ENCODE data around the gene SGK1.

SGK1 gene

GRCh38 chr6:134357022-134357487 lies 39.1 kb upstream of the SGK1 start:
- POLR2A ChIA-PET: no interaction called here

GRCh38 chr6:134356405-134356804 lies 38.5 kb upstream of the SGK1 start:
- H3K4me3 ChIP-seq (ENCODE audit: low read depth, low read length): no peak overlapping the region
- ChIA-PET CTCF (interaction anchor here (0.7 kb wide), 1 partner anchor 135 kb away, joined by 3 read pairs; no protein-coding TSS in a partner anchor), POLR2A (no interaction called here)
- no peaks in the 10 kb centered on the region for H3K4me1 ChIP-seq (ENCODE audit: control insufficient read depth, insufficient read depth, low read length)
- H3K9me3 ChIP-seq (ENCODE audit: control insufficient read depth, insufficient read depth, low read depth, low read length): no peaks in the 10 kb centered on the region
- H3K36me3 ChIP-seq (ENCODE audit: control insufficient read depth in 2 of 2, insufficient read depth in 1 of 2, low read length in 2 of 2): no peaks in the 10 kb centered on the region
- no peak overlapping the region for H3K27ac ChIP-seq (ENCODE audit: extremely low read depth, low read depth, low read length)
- TF ChIP-seq ZNF140 (tag by site-specific recombination; IDR thresholded peaks at IDR 0.05): no peak
- TF ChIP-seq ZBTB44 (tag by site-specific recombination; IDR thresholded peaks at IDR 0.05): no peak
- TF ChIP-seq ZNF843 (tag by site-specific recombination; IDR thresholded peaks at IDR 0.05): no peak
- TF ChIP-seq ZBTB26 (tag by site-specific recombination; optimal IDR thresholded peaks at IDR 0.05): no peak

More at GRCh38 chr6:134357022-134357487, 39.1 kb upstream of the SGK1 start:
- Histone ChIP-seq H3K4me3 (ENCODE audit: low read depth, low read length) (no peak overlapping the region), H3K9me3 (ENCODE audit: control insufficient read depth, insufficient read depth, low read depth, low read length) (no peaks in the 10 kb centered on the region), H3K36me3 (ENCODE audit: control insufficient read depth in 2 of 2, insufficient read depth in 1 of 2, low read length in 2 of 2) (no peaks in the 10 kb centered on the region), H3K4me1 (ENCODE audit: control insufficient read depth, insufficient read depth, low read length) (no peaks in the 10 kb centered on the region), H3K27ac (ENCODE audit: extremely low read depth, low read depth, low read length) (no peak overlapping the region)
- CTCF ChIA-PET: interaction anchor here (0.7 kb wide), 1 partner anchor 135 kb away, joined by 3 read pairs; no protein-coding TSS in a partner anchor
- no peak for TF ChIP-seq ZNF785 (tag by site-specific recombination; IDR thresholded peaks at IDR 0.05)
- no peak for TF ChIP-seq ZNF529 (tag by site-specific recombination; IDR thresholded peaks at IDR 0.05; ENCODE audit: insufficient replicate concordance)
- no peak for TF ChIP-seq ZNF560 (tag by site-specific recombination; IDR thresholded peaks at IDR 0.05; ENCODE audit: borderline replicate concordance)
- no peak for TF ChIP-seq YY2 (tag by site-specific recombination; IDR thresholded peaks at IDR 0.05)
- no peak for TF ChIP-seq ZNF629 (tag by site-specific recombination; IDR thresholded peaks at IDR 0.05)
- no peak for TF ChIP-seq TRIM28 (IDR thresholded peaks at IDR 0.05; ENCODE audit: borderline replicate concordance, low read length)
- TF ChIP-seq ZNF157 (tag by site-specific recombination; IDR thresholded peaks at IDR 0.05): no peak
- TF ChIP-seq ZNF670 (tag by site-specific recombination; IDR thresholded peaks at IDR 0.05; ENCODE audit: low read depth): no peak
- no peak for TF ChIP-seq ZNF394 (tag by site-specific recombination; IDR thresholded peaks at IDR 0.05; ENCODE audit: borderline replicate concordance)
- no peak for TF ChIP-seq ZNF362 (tag by site-specific recombination; IDR thresholded peaks at IDR 0.05)
- no peak for TF ChIP-seq ZNF341 (tag by site-specific recombination; IDR thresholded peaks at IDR 0.05; ENCODE audit: low read depth)
- TF ChIP-seq ZNF292 (tag by site-specific recombination; IDR thresholded peaks at IDR 0.05; ENCODE audit: borderline replicate concordance, low read depth): no peak
- TF ChIP-seq ZFP37 (tag by site-specific recombination; IDR thresholded peaks at IDR 0.05): no peak
- TF ChIP-seq ZNF133 (tag by site-specific recombination; IDR thresholded peaks at IDR 0.05): no peak
- TF ChIP-seq SETDB1 (IDR thresholded peaks at IDR 0.05; ENCODE audit: insufficient read length, low read length): no peak

Measured in HEK293 (cell line).